SH-SY5Y (cell line): Measurements from ENCODE around the gene PDE4D.
A peak's percentile ranks its signal among the peaks of the same experiment; 100 is the strongest.

Experiments used
- GATA2 ChIP-seq: IDR thresholded peaks from 2 replicates; pipeline ENCODE4 v1.6.1; 2011; ENCODE audit warnings: mild to moderate bottlenecking, low read depth, low read length
- GATA3 ChIP-seq: IDR thresholded peaks from 2 replicates; pipeline ENCODE4 v1.6.1; 2011; ENCODE audit warnings: low read depth, mild to moderate bottlenecking, low read length, moderate library complexity

The PDE4D gene

GRCh38 chr5:59221769-59222168, 671.8 kb downstream of the PDE4D start:
- no peak for TF ChIP-seq GATA3
- TF ChIP-seq GATA2, result no peak

GRCh38 chr5:59218424-59219045, 675.0 kb downstream of the PDE4D start:
- no peak for TF ChIP-seq GATA2
- no peak for TF ChIP-seq GATA3

DNA sequence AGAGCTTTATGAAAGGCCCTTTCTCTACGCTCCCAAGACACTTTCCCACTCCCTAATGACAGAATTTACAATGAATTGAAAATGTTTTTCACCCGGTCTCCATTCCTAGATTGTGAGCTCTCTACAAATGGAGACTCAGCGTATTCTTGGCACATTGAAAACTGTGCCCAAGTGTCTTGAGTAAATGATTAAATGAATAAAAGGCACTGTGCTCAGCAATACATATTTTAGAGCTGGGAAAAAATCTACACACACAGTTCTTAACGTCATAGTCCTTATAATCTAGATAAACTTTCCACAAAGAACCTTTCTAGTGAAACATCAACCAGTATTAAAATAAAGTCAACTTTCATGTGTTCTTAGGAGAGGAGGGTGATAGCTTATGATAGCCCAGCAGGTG, 676.7 kb downstream of the PDE4D start:
- no peak for TF ChIP-seq GATA2
- TF ChIP-seq GATA3, result no peak

GRCh38 chr5:59212596-59212995, 680.9 kb downstream of the PDE4D start:
- no peak for TF ChIP-seq GATA2
- TF ChIP-seq GATA3, result no peak

- TF ChIP-seq GATA2 (peak; percentile 93), GATA3 (peak; percentile 96)
These were observed 683.7 kb downstream of the PDE4D start for GRCh38 chr5:59209758-59210359.

DNA sequence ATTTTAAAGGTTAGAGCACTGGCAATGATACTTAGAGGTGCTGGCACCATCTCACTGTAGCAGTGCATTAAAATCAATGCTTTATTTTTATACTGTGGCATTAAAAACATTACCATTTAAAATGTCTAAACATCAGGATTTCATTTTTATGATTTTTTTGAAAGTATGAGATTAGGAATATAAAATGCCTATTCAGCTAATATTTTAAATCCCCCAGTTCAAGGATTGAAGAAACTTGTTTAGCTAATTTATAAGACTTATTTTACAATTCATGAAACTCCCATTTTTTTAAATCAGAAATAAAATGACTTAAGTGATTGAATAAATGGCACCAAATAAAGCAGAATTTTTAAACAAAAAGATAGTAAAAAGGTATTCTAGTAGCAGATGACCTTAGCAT, 685.1 kb downstream of the PDE4D start:
- no peak for TF ChIP-seq GATA3
- no peak for TF ChIP-seq GATA2

DNA sequence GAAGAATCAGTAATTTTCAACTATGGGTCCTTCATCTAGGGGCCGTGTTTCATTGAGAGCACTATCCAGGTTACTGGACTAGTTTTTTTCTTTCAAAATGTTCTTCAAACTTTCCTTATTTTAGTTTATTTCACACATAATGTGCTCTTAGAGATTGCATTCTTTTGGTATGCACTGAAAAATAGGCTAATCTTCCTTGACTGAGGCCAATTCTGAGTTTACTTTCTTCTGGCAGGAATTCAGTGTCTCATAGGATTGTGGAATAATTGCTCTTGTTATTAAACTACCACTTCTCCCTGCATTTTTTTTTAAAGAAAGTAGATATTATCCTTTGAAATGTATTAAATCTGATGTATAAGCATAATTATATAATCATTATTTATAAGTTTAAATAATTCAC, 686.1 kb downstream of the PDE4D start:
- TF ChIP-seq GATA3 (no peak), GATA2 (no peak)

- TF ChIP-seq GATA3, result no peak
- TF ChIP-seq GATA2, result no peak
These were observed 687.4 kb downstream of the PDE4D start for GRCh38 chr5:59206132-59206581.

GRCh38 chr5:59204114-59204897, 689.2 kb downstream of the PDE4D start:
- TF ChIP-seq GATA2 (no peak), GATA3 (no peak)

GRCh38 chr5:59199868-59200267, 693.7 kb downstream of the PDE4D start:
- no peak for TF ChIP-seq GATA3

DNA sequence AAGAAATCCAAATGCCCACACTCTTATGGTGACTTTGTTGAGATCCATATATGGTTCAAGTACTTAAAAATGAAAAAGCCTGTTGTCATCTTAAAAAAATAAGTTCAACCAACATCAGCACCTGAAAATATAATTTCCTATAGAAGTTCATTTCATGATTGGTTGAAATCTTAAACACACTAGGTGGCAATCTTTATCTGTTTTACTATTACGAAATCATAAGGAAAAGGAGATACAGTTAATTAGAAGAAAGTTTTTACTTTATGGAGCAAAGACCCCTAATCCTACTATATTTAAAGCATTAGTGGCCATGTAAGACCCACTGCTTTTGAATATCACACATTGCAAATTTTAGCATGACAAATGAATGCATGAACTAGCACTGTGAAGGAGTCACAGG, 694.7 kb downstream of the PDE4D start:
- TF ChIP-seq GATA3 (no peak), GATA2 (no peak)

DNA sequence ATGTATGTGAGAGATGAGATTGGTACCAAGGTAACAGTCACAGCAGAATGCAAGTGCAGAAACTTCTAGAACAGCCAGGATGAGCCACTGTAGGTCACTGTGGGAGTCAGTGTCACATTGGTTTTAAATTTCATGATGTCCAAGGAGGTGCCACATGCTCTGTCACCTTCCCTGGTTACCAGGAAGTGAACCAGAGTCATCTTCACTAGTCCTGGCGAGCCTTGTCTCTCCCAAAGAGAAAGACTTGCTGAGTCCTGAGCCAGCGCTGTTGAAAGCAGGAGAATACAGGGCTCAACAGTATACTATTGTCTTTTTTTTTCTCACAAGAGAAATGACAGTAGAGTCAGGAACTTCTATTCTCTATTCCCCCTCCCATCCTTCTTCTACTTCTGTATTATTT, 695.2 kb downstream of the PDE4D start:
- TF ChIP-seq GATA3 (no peak), GATA2 (no peak)

GRCh38 chr5:59197911-59198310, 695.6 kb downstream of the PDE4D start:
- TF ChIP-seq GATA3, result no peak
- TF ChIP-seq GATA2, result no peak

DNA sequence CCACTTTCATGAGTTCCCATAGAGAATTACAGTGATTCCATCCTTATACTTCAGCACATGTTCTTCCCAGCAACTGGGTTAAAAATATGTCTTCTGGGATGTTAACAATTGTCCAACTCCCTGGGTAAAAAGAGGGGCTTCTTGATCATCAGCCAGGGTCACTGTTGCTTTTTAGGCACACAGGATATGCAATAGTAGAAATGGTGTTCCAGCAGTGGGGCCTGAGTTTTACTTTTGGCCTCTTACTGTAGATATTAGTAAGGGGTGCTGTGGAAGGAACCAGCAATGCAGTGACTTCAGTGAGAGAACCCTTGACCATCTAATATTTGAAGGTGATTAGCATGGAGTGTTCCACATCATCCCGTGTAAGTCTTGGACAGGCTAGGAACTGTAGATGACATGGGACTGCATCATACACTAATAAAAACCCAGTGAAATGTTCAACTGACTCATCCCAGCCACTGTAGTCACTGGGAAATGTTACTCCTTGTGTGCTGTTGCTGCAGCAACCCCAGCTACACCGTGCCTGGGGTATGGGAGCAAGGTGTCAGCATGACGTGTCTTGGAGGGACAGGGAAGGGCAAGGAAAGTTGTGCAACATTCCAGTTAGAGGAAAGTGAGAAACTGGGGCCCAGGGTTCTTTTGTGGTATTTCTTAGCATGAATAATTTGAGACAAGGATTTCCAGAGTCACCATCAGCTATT, 699.8 kb downstream of the PDE4D start:
- no peak for TF ChIP-seq GATA3
- TF ChIP-seq GATA2, result no peak
